Left renal cortex interstitium (tissue), 4 donors: ENCODE results near the gene SLC9A7. TPM values are rescaled to one million over a fixed set of nuclear protein-coding genes. Genes with fewer than 3 reads are reported as not detected.

Source experiments
- DNase-seq, 4 donors: peaks; one replicate each; pipeline ENCODE4 v3.0.0-alpha.2; 2013; ENCODE audit warnings: low read depth in 4 of 4, low spot score in 2 of 4, missing footprints in 1 of 4
- polyA plus RNA-seq, 4 donors: library from polyadenylated mRNA; unstranded; fragments of 120-200 nt; gene quantifications; one replicate each; pipeline ENCODE4 v1.2.1, GENCODE V29; 2013; ENCODE audit not compliant: insufficient read length in 4 of 4

The SLC9A7 gene
- polyA plus RNA-seq, 4 donors: 4.0 to 5.5 (median 5.0) TPM

GRCh38 chrX:46577221-46578005 lies 181.5 kb downstream of the SLC9A7 start:
- DNase-seq: no peak

GRCh38 chrX:46576458-46576857 lies 182.5 kb downstream of the SLC9A7 start:
- no peak for DNase-seq

- no peak for DNase-seq
Measured at GRCh38 chrX:46575991-46576392, 182.9 kb downstream of the SLC9A7 start.

GRCh38 chrX:46575586-46575985 lies 183.3 kb downstream of the SLC9A7 start:
- no peak for DNase-seq

GRCh38 chrX:46574774-46575381 lies 184.0 kb downstream of the SLC9A7 start:
- no peak for DNase-seq

- DNase-seq: no peak
Measured at GRCh38 chrX:46573892-46574773, 184.8 kb downstream of the SLC9A7 start.

GRCh38 chrX:46573331-46573891 lies 185.5 kb downstream of the SLC9A7 start, which contains the start of gene CHST7:
Gene CHST7 (plus strand): TSS chrX:46573765. CDS start chrX:46573932, 167 bp downstream.
- DNase-seq: no peak

- no peak for DNase-seq
Measured at GRCh38 chrX:46572340-46572936, 186.5 kb downstream of the SLC9A7 start.

GRCh38 chrX:46571423-46572339 lies 187.2 kb downstream of the SLC9A7 start:
- DNase-seq: no peak

GRCh38 chrX:46569621-46570020 lies 189.3 kb downstream of the SLC9A7 start:
- DNase-seq: no peak

- no peak for DNase-seq
Measured at GRCh38 chrX:46567388-46567787, 191.5 kb downstream of the SLC9A7 start.

- no peak for DNase-seq
Measured at GRCh38 chrX:46561824-46562657, 196.9 kb downstream of the SLC9A7 start.

- DNase-seq: no peak
Measured at GRCh38 chrX:46559062-46559461, 199.9 kb downstream of the SLC9A7 start.

- no peak for DNase-seq
Measured at GRCh38 chrX:46554942-46555341, 204.0 kb downstream of the SLC9A7 start.

- DNase-seq: no peak
Measured at GRCh38 chrX:46553935-46554334, 205.0 kb downstream of the SLC9A7 start.

- no peak for DNase-seq
Measured at GRCh38 chrX:46551494-46552128, 207.3 kb downstream of the SLC9A7 start.

GRCh38 chrX:46549914-46550313 lies 209.0 kb downstream of the SLC9A7 start:
- DNase-seq: no peak
